A549 (cell line): ENCODE measurements around the gene AGRN.

Experiments
- CTCF ChIP-seq: fragments of >200 bp; sonication (Bioruptor Twin); formaldehyde crosslinking; IDR thresholded peaks from 3 replicates; pipeline ENCODE4 v1.5.1; 2016
- ESRRA ChIP-seq: fragments of 150-350 bp; IDR thresholded peaks from 2 replicates; pipeline ENCODE4 v1.6.1; 2014; ENCODE audit warnings: mild to moderate bottlenecking, low read length, borderline replicate concordance

GRCh38 chr1:1003618-1004419 is 16.1 kb upstream of the AGRN start:
- TF ChIP-seq CTCF (no peak), ESRRA (no peak)
